GM19240 (cell line): ENCODE measurements around the gene CACNA2D1.
"Not testable (repeated sequence)": the region's sequence is repeated elsewhere in the genome, so short reads cannot be mapped to it uniquely, and the experiment has no call there.

Experiments
- DNase-seq: peaks from one replicate; pipeline ENCODE4 v3.0.0; 2011; ENCODE audit warnings: low spot score; ENCODE audit not compliant: insufficient read length

Gene CACNA2D1

DNA sequence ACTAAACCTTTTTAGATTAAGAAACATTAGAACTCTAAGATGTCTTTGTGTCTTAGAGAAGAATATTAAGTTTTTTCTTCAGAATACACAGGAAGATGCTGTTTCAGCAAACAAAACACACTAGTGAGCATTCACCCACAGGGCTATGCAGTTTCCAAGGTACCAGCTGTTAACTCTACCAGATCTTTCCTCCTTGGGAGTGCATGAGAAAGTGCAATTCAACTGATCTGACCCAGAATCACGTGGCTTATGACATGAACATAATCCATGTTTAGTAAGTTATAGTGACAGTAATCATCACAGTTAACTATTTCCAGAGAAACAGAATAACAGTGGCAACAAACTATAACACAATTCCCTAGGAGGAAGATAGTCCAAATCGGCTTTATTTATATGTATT lies 270.7 kb downstream of the CACNA2D1 start:
- no peak for DNase-seq

DNA sequence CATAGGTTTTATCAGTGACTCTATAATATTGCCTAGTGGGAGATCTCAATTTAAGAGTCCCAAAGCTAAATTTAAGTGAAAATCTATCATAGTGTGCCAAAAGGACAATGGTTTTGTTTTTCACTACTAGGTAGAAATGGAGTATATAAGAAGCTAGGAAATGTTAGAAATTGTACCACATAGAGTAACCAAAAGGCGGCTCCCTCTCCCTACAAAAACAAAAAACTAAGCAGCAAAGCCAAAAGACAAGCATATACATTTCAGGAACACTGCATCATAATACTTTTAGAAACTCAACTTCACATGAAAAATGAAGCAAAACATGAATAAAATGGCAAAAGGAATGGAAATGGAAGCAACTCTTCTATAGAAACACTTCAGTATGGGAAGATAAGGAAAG lies 271.6 kb downstream of the CACNA2D1 start:
- DNase-seq, result no peak

DNA sequence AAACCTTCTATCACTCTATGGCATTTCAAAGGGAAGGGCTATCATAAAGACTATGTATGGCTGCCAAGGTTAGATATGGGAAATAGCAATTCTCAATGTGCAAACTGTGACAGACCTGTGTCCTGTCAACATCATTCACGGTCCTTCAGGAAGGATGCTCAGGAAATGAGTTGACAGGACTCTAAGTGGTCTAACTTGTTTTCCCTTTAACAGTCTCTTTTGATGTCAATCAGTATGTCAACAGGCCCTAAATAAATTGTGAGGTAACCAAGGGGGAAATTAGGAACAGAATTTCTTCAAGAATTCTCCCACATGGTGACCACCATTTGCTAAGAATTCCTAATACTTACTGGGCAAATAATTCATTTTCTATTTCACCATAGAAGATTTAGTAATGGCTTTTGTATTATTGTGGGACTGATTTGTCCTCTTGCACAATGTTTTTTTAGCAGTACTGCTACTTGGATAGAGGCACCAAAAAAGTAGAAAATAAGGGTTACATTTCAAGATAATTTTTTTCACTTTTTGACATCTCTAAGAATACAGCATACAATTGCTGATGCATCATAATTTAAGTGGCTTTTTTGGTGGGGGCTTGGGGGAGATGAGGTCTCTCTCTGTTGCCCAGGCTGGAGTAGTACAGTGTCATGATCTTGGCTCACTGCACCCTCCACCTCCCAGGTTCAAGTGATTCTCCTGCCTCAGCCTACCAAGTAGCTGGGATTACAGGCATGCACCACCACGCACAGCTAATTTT lies 275.8 kb downstream of the CACNA2D1 start:
- DNase-seq, result no peak

DNA sequence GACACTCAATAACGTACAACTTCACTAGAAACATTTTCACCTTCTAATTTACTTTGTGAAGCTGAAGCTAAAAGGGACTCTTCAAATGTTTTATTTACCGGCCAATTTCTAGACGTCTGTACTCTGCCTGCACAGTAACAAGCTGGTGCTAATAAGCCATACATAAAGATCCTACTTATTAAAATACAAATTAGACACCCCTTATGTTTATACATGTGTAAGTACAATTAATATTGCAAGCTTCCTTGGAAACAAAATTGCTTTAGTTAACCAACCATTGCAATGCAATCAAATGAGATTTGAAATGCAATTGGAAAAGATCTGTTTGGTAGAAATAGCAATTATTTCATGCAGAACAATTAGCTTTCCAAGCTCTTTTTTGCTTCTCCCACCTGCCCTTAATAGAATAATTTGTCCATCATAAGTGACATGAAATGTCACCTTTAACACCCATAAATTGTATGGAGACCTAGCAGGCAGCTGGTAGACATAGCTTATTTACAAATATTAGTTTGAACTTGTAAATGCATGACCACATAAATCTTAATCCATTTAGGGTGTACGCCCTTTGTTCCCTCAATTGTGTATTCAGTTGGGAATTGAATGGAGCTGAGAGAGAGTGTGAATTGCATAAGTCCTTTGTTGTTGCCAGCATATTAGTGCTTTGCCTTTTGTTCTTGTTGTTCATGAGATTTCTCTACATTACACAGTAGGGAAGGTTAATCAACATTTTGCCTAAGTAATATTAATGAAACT lies 277.1 kb downstream of the CACNA2D1 start:
- no peak for DNase-seq

DNA sequence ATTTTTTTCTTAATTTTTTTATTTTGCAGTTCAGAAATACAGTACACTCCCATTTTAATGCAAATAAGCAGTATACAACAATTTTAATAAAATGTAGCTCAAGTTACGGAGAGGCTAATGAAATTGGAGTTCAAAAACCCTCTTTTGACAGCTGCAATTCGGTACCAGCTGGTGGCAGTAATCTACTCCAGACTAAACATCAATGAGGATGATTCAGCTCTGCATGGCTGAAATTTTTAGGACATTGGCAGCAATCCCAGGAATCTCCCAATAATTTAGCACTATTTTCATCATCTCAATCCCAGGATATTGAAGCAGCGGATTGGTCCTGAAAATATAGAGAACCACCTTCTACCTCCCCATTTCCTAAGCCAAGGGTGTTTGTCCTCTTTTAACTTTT lies 278.8 kb downstream of the CACNA2D1 start:
- no peak for DNase-seq

DNA sequence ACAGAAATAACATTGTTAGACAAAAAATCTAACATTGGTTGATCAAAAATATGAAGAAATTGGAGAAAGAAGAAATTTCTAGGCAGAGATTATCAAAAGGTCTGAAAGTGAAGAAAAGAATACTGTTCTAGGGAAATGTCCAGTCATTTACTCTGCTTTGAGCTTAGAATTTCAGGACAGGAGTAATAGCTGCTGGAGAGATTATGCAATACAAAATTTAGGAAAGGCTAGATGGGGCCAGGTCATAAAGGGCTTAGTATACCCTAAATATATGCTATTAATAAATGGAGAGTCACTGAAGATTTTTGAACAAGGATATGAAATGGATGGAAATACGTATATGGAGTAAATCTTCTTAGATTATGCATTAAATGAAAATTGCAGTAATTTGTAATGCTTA lies 279.2 kb downstream of the CACNA2D1 start:
- no peak for DNase-seq

DNA sequence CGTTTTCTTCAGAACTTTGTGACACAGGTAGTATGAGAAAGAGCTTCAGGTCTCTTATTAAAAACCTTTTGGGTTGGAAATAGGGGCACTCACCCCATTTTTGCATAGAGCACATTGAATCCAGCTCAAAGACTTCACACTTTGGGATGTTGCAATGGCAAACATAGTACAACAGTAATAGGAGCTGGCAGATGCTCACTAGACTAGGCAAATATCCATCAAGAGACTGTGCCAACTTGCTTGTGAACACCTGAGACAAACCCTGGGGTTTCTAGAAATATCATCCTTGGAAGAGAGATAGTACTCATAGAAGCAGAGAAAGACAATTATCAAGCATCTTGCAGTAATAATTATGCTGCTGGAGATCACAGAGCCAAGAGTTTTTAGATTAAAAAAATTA lies 280.0 kb downstream of the CACNA2D1 start:
- no peak for DNase-seq

DNA sequence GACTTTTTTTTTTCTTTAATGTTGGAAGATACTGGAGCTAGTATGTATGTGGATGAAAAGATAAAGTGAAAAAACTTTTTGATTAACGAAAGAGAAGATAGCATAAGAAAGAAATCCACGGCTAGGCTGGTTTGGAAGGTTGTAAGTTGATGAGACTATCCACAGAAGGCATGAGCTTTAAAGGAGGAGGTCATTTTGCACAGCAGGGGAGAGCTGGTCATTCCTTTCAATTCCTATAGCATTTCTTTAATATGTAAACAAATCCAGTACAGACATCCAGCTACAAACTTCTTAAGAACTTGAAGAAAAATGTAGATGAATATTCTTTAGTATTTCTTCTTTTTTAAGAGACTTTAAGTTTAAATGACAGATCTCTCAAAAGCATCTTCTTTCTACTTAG lies 281.3 kb downstream of the CACNA2D1 start:
- DNase-seq, result no peak

DNA sequence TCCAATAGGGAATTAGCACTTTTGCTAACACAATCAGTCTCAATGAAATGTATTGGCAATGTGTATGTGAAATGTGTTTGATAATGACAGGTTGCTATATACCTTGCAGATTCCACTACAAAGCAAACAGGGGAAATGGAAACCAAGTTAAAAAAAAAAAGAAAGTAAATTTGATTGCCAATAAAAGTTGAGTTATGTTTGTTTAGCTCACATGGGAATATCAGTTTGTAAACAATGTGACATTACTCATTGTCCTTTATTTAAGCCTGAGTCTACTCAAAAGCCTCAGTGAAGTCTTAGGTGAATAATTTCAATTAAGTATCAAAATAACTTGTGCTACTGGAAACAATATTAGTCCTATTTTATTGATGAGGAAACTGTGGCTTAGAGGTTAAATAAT lies 285.2 kb downstream of the CACNA2D1 start:
- DNase-seq, result no peak

DNA sequence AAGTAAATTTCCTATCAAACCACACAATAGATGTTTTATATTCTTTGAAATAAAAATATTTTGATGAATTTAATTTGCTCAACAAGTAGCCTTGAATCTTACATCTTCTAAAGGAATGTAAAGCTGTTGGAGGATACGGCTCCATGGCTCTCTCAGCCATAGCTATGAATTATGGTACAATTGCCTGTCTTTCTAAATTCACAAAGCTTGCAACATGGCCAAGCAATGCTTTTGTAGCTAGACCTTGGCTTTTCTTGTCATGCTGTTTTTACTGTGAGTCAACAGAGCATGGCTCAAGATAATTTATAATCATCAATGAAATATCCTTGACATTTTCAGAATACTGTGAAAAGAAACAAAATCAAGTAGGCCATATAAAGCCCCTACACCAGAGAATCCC lies 286.7 kb downstream of the CACNA2D1 start:
- DNase-seq, result no peak

DNA sequence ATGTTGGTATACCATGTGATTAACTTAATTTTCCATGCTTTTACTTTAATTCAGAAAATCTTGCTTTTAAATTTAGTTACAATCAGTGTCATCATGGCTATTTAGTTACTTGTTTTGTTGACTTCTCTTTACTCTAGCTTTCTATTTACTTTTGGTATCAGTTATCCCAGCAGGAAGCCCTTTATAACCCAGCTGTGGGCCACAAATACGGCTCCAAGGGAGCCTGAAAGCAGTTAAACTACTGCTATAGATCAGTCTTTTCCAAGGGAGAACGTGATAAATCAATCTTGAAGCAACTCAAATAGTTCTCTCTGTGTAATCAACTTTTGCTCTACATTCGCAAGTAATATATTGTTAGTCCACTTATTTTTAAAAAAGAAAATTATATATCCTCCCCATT lies 287.4 kb downstream of the CACNA2D1 start:
- DNase-seq, result no peak

DNA sequence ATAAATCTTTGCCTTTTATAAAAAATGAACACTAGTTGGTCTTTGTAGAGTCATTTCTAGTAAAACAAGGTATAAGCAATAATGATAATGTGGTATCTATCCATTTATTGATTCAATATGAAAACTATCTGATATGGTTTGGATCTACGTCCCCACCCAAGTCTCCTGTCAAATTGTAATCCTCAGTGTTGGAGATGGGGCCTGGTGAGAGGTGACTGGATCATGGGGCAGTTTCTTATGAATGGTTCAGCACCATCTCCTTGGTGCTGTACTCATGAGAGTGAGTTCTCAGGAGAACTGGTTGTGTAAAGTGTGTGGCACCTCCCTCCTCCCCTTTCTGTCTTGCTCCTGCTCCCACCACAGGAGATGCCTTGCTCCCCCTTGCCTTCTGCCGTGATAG lies 288.8 kb downstream of the CACNA2D1 start:
- DNase-seq, result no peak

DNA sequence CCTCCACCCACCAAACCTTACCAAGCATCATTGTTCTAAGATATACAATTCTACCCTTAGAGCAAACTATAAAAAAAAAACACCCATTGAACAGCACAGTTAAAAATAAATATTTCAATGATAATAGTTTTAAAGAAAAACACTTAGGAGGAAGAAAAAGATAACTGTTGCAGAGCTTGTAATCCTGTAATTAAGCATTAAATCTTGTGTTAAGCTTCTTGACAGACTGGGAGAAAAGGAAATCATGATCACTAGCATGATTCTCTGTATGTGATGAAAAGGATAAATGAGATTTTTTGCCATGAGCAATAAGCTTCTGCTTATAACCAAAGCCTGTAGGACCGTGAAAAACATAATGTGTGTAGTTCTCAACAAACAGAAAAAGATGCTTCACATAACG lies 289.8 kb downstream of the CACNA2D1 start:
- DNase-seq, result no peak

DNA sequence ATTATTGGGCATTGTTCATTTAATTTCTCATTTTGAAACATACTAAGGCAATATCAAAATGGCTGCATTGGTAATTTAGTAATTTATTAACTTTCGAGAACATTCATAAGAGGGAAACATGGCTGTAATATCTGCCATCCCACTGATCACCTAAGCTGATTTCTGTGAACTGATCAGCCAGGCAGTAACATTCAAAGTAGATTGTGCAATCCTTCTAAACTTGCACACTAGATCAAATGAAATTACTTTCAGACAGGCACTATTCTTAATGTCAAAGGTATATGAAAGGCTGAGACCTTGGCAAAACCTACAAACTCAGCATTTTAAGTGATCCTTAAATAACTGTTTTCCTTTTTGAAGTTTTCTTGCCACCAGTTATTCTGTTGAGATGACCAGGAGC lies 290.7 kb downstream of the CACNA2D1 start:
- DNase-seq, result no peak

DNA sequence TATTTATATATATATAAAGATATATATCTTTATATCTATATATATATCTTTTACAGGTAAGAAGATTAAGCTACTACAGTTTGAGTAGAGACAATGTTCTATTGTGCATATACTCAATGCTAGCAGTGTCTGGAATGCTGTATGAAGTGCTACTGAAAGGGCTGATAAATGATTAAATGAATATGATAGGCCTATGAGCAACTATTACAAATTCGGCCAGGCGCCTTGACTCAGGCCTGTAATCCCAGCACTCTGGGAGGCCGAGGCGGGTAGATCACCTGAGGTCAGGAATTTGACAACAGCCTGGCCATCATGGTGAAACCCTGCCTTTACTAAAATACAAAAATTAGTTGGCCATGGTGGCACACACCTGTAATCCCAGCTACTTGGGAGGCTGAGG lies 297.1 kb downstream of the CACNA2D1 start:
- no peak for DNase-seq

DNA sequence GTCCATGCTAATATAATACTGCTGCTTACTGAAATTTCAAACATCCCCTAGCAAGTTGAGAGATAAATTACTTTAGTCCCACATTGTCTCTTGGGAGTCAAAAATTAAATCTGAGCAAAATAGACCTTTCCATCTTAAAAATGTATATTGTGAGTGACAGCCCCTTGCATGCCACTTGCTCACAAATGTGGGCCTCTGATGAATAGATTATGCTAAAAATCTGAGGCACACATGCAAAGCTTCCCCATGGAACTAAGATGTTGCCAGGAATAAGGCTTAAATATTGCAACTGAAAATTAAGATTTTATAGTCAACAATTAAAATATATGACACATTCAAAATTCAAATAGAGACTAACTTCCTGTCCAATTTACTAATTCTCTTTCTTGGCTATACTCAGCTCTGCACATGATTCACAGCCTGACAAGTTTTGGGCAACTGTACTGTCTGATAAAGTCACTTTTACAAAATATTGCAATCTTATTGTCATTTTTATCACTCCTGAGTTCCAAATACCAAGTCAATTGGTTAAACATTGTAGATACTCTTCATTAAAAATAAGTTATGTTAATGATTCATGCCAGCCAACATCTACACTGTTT lies 301.2 kb downstream of the CACNA2D1 start:
- no peak for DNase-seq

DNA sequence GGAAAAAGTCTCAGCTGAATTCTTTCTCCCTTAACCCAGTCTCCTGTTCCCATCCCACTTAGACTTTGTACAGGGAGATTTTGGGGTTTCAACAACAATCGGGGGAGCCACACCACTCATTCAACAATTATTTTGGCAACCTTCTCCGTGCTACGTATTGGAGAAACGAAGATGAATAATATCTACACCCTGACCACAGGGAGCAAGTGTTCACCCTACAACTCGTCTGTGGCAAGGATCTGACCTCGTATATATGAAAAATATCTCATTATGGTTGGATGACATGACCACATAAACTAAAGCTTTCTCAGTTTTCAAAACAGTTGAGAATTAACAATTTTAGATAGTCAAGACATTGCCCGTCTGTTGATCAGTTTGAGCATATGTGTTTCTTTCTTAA lies 302.1 kb downstream of the CACNA2D1 start:
- no peak for DNase-seq

DNA sequence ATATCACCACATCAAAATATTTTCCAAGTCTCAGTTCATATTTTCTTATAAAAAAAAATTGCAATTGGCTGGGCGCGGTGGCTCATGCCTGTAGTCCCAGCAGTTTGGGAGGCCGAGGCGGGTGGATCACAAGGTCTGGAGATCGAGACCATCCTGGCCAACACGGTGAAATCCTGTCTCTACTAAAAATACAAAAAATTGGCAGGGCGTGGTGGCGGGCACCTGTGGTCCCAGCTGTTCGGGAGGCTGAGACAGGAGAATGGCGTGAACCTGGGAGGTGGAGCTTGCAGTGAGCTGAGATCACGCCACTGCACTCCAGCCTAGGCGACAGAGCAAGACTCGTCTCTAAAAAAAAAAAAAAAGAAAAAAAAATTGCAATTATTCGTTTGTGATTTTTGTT lies 303.0 kb downstream of the CACNA2D1 start:
- not testable (repeated sequence) for DNase-seq

DNA sequence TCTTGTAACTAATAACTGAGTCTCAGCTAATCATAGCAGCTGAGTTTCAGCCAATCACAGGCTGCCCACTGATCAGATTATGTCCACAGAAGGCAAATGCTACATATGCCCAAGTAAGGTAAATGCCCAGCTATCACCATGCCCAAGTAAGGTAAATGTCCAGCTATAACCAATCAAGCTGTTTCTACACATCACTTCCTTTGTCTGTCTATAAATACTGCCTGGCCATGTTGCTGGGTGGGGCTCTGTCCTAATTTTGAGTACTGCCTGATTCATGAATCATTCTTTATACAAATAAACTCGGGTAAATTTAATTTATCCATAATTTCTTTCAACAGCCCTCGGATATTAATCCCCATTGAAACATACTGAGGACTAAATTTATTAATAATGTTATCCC lies 312.4 kb downstream of the CACNA2D1 start:
- DNase-seq, result no peak

DNA sequence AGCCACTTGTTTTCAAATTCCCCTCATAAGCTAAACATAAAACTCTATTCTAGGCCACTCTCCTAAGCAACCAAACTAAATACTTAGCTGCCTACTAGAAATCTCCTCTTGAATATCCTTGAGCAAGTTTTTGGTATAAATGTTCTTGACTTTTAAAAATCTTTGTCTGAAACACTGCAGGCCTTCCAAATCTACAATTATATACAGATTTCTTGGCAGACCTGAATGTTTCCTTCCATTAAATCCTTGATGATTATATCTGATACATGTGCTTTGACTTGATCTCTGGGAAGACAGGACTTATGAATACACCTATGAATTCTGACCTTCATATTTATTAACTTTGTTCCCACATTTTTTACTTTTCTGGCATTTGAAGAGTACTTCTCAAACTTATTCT lies 314.5 kb downstream of the CACNA2D1 start:
- DNase-seq, result no peak

DNA sequence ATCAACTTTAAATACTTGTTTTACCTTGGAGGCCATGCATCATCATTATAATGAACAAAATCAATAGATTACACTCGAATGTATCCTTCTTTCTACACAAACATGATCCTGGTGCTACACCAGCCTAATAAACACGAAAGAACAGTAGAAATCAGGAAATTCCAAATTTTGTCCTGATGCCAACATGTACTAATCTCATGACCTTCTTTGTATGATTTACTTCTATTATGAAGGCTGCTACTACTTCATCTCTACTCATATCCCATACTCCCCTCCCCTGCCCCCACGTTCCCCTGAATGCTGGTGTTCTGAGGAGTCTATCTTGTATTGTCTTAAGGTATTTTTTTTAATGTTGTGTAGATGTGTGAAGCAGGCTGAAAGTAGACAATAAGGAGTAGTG lies 315.0 kb downstream of the CACNA2D1 start:
- no peak for DNase-seq

DNA sequence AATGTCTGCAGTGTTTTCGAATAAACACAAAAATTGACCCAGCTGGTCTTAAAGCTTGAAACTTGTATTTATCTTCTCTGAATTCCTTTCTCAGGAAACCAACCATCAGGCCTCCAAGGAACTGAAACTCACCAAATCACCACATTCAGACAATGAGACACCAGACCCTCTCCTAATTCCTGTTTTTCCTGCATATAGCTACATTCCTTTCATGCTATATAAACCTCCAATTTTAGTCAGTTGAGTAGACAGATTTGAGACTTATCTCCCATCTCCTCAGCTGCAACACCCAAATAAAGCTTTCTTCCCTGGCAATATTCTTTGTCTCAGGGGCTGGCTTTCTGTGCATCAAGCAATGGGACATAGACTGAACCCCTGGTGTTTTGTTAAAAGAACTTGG lies 317.0 kb downstream of the CACNA2D1 start:
- DNase-seq, result no peak

DNA sequence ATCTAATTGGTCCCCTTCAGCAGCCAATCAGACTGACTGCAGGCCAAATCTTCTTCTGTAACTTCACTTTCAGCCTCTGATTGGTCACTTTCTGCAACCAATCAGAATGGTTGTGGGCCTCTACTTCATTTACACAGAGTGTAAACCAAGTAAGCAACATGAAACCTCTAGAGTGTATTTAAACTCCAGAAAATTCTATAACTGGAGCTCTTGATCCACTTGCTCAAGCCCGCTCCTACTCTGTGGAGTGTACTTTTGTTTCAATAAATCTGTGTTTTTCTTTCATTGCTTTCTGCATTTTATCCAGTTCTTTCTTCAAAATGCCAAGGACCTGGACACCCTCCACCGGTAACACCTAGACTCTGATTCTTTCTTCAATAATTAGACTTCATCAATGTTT lies 319.1 kb downstream of the CACNA2D1 start:
- no peak for DNase-seq
